ENCODE measurements around the gene MED26. TPM values are rescaled to one million over a fixed set of nuclear protein-coding genes. Genes with fewer than 3 reads are reported as not detected.

MED26 gene
- total and polyA plus RNA-seq, 9 of the 15 experiments (the other 6 are each of a cell fraction or from before 2014, with no cell fraction given), result 0.71 to 15.1 (median 6.2) TPM

GRCh38 chr19:16572332-16573211, 55.4 kb downstream of the MED26 start, which contains the start of gene SLC35E1 (continued):
- TF ChIP-seq CHD7 (IDR thresholded peaks at IDR 0.05; ENCODE audit: low read depth, low read length) (no peak), E2F8 (IDR thresholded peaks at IDR 0.05; ENCODE audit: low read depth, partially characterized antibody) (peak; percentile 94), MYC (IDR thresholded peaks at IDR 0.05; ENCODE audit: low read depth, low read length) (peak; percentile 77), MYC (CRISPR knock-in tag; IDR thresholded peaks at IDR 0.05; ENCODE audit: borderline replicate concordance, low read depth) (no peak), CAMTA2 (CRISPR knock-in tag; conservative IDR thresholded peaks at IDR 0.05) (no peak), BHLHE40 (IDR thresholded peaks at IDR 0.05; ENCODE audit: low read length) (peak; percentile 32; the same call in 1 of the 2 replicates), CBX3 (IDR thresholded peaks at IDR 0.05; ENCODE audit: borderline replicate concordance in 1 of 2, low read length in 2 of 2) (no peak; a peak in 1 of 3 replicates), DIDO1 (tag; IDR thresholded peaks at IDR 0.05; ENCODE audit: low read depth) (peak; percentile 54; the same call in 1 of the 2 replicates), C11orf30 (IDR thresholded peaks at IDR 0.05; ENCODE audit: low read depth) (peak; percentile 94), SP1 (CRISPR knock-in tag; IDR thresholded peaks at IDR 0.05) (peak; percentile 95), U2AF2 (optimal IDR thresholded peaks at IDR 0.05; ENCODE audit: low read depth, low read length) (no peak), TRIM24 (IDR thresholded peaks at IDR 0.05) (0 out of 4 replicates have a peak, but pooled peaks of 1 of the 2 experiments have one; percentile 29), ATF1 (CRISPR knock-in tag; IDR thresholded peaks at IDR 0.05) (peak; percentile 99), ATF1 (tag; IDR thresholded peaks at IDR 0.05) (peak; percentile 98)

Measured in K562 (cell line).